HFF-Myc (cell line): ENCODE measurements around the gene SCYGR6.
"Not testable (repeated sequence)": the region's sequence is repeated elsewhere in the genome, so short reads cannot be mapped to it uniquely, and the experiment has no call there.

Experiments
- DNase-seq: peaks from one replicate; pipeline ENCODE4 v3.0.0-alpha.2; 2011; ENCODE audit warnings: low read depth; ENCODE audit errors: extremely low read depth
- H3K4me3 ChIP-seq: replicated peaks from 2 replicates; pipeline ENCODE4 v1.5.1; 2011; ENCODE audit warnings: low read depth, mild to moderate bottlenecking, control low read depth, low read length
- CTCF ChIP-seq: IDR thresholded peaks from 2 replicates; pipeline ENCODE4 v1.5.1; 2012; ENCODE audit warnings: mild to moderate bottlenecking, low read depth, low read length, control low read depth; ENCODE audit errors: missing control alignments

SCYGR6 gene

GRCh38 chr2:227765788-227766372 lies 41.3 kb upstream of the SCYGR6 start:
- no peak for DNase-seq
- H3K4me3 ChIP-seq: no peak overlapping the region
- no peak for TF ChIP-seq CTCF

- H3K4me3 ChIP-seq: no peak overlapping the region
- no peak for DNase-seq
- no peak for TF ChIP-seq CTCF
Measured at GRCh38 chr2:227761740-227762476, 37.4 kb upstream of the SCYGR6 start.

GRCh38 chr2:227759411-227760118 lies 35.0 kb upstream of the SCYGR6 start:
- TF ChIP-seq CTCF: no peak
- no peak overlapping the region for H3K4me3 ChIP-seq
- DNase-seq: no peak

GRCh38 chr2:227756261-227756660 lies 31.7 kb upstream of the SCYGR6 start:
- not testable (repeated sequence) for DNase-seq, H3K4me3 ChIP-seq

GRCh38 chr2:227748079-227748478 lies 23.5 kb upstream of the SCYGR6 start:
- no peak overlapping the region for H3K4me3 ChIP-seq
- no peak for DNase-seq
- TF ChIP-seq CTCF: peak; percentile 63

GRCh38 chr2:227745594-227745993 lies 21.0 kb upstream of the SCYGR6 start, which contains the start of gene SCYGR8:
Gene SCYGR8 (plus strand): TSS chr2:227745894. CDS start chr2:227745894, 0 bp downstream.
- no peak within 1 kb of the TSS for H3K4me3 ChIP-seq
- no peak for TF ChIP-seq CTCF
- DNase-seq: no peak

GRCh38 chr2:227740705-227741104 lies 16.1 kb upstream of the SCYGR6 start:
- not testable (repeated sequence) for DNase-seq, H3K4me3 ChIP-seq
- peak; percentile 7 for TF ChIP-seq CTCF
